GM12892 (cell line): ENCODE measurements around the gene DUOXA1.

Source experiments
- DNase-seq: peaks from one replicate; pipeline ENCODE4 v3.0.0; 2011; ENCODE audit not compliant: insufficient read length
- FAIRE-seq: peaks from 2 replicates; lab custom pipeline; 2011; peaks lifted over from hg19 to GRCh38; lab: Jason Lieb, UNC
- POLR2A ChIP-seq: IDR thresholded peaks from 2 replicates; pipeline ENCODE4 v1.6.1; 2011; ENCODE audit warnings: low read depth, low read length, control low read depth
- POLR2AphosphoS5 ChIP-seq: IDR thresholded peaks from 2 replicates; pipeline ENCODE4 v1.6.1; 2011; ENCODE audit warnings: low read depth, low read length, control low read depth
- TAF1 ChIP-seq: IDR thresholded peaks from 2 replicates; pipeline ENCODE4 v1.6.1; 2011; ENCODE audit warnings: low read depth, mild to moderate bottlenecking, control low read depth, low read length, borderline replicate concordance

DUOXA1 gene

GRCh38 chr15:45148076-45149059 lies 18.7 kb upstream of the DUOXA1 start:
- TF ChIP-seq TAF1 (no peak), POLR2A (no peak), POLR2AphosphoS5 (no peak)
- FAIRE-seq (no peak), DNase-seq (no peak)

GRCh38 chr15:45147606-45148005 lies 17.9 kb upstream of the DUOXA1 start:
- TF ChIP-seq TAF1: no peak
- TF ChIP-seq POLR2AphosphoS5: no peak
- TF ChIP-seq POLR2A: no peak
- DNase-seq (no peak), FAIRE-seq (no peak)

GRCh38 chr15:45146405-45146804 lies 16.7 kb upstream of the DUOXA1 start:
- TF ChIP-seq POLR2AphosphoS5 (no peak), POLR2A (no peak), TAF1 (no peak)
- FAIRE-seq (no peak), DNase-seq (no peak)

GRCh38 chr15:45144775-45145174 lies 15.1 kb upstream of the DUOXA1 start:
- TF ChIP-seq TAF1: no peak
- no peak for TF ChIP-seq POLR2A
- no peak for TF ChIP-seq POLR2AphosphoS5
- DNase-seq: no peak
- FAIRE-seq: no peak

- FAIRE-seq (no peak), DNase-seq (no peak)
- TF ChIP-seq POLR2A (no peak), POLR2AphosphoS5 (no peak), TAF1 (no peak)
These were observed 14.3 kb upstream of the DUOXA1 start for GRCh38 chr15:45143946-45144345.

- DNase-seq (no peak), FAIRE-seq (no peak)
- no peak for TF ChIP-seq POLR2AphosphoS5
These were observed 13.4 kb upstream of the DUOXA1 start for GRCh38 chr15:45143056-45143455.

GRCh38 chr15:45141386-45141785 lies 11.7 kb upstream of the DUOXA1 start:
- TF ChIP-seq TAF1 (no peak), POLR2AphosphoS5 (no peak), POLR2A (no peak)
- FAIRE-seq: no peak
- DNase-seq: no peak

- DNase-seq (no peak), FAIRE-seq (no peak)
- TF ChIP-seq POLR2AphosphoS5 (no peak), TAF1 (no peak), POLR2A (no peak)
These were observed 11.0 kb upstream of the DUOXA1 start for GRCh38 chr15:45140557-45141250.

- TF ChIP-seq TAF1: no peak
- no peak for TF ChIP-seq POLR2A
- no peak for TF ChIP-seq POLR2AphosphoS5
- DNase-seq (no peak), FAIRE-seq (no peak)
These were observed 10.1 kb upstream of the DUOXA1 start for GRCh38 chr15:45139770-45140169.

GRCh38 chr15:45138814-45139765 lies 9.4 kb upstream of the DUOXA1 start:
- TF ChIP-seq POLR2A: no peak
- TF ChIP-seq TAF1: no peak
- TF ChIP-seq POLR2AphosphoS5: no peak
- FAIRE-seq: no peak
- no peak for DNase-seq

- no peak for FAIRE-seq
- no peak for DNase-seq
- TF ChIP-seq POLR2A (no peak), POLR2AphosphoS5 (no peak), TAF1 (no peak)
These were observed 8.0 kb upstream of the DUOXA1 start for GRCh38 chr15:45137703-45138102.
